IMR-90 (cell line): ENCODE results near the gene NBPF3. TPM values are rescaled to one million over a fixed set of nuclear protein-coding genes. Genes with fewer than 3 reads are reported as not detected.

ENCODE experiments used
- ATAC-seq: fragments of 200-7000 bp; cut with Tn5 transposase; 2 replicates; pipeline ENCODE4 v1.9.1; 2020; ENCODE audit warnings: low read depth, mild to moderate bottlenecking, moderate library complexity
- BruUV-seq: library from RNA; stranded (reverse); fragments of 400-500 nt; replicated peaks from 2 replicates; lab custom pipeline; 2021; lab: Mats Ljungman, UMichigan
- CTCF ChIA-PET: fragments of 300-600 bp; formaldehyde crosslinking; extraction: SDS; loops from one replicate; lab custom pipeline; 2021; ENCODE audit warnings: antibody characterized with exemption; lab: Yijun Ruan, JAX
- POLR2A ChIA-PET: fragments of 300-600 bp; sonication (Branson Sonifier 250); formaldehyde crosslinking; loops from one replicate; lab custom pipeline; 2022; ENCODE audit warnings: antibody characterized with exemption; ENCODE audit not compliant: unreplicated experiment; lab: Charles Lee
- DNase-seq: peaks from one replicate; pipeline ENCODE4 v3.0.0; 2013
- H2AFZ ChIP-seq: replicated peaks from 2 replicates; pipeline ENCODE3; 2013; ENCODE audit warnings: low read length, mild to moderate bottlenecking; ENCODE audit not compliant: poor library complexity
- H2AK5ac ChIP-seq: 2 replicates; pipeline ENCODE4 v1.6.1; 2013; ENCODE audit warnings: low read depth, low read length, inconsistent platforms
- H2AK9ac ChIP-seq: replicated peaks from 2 replicates; pipeline ENCODE3; 2013; ENCODE audit warnings: mild to moderate bottlenecking, low read depth, low read length, moderate library complexity; ENCODE audit not compliant: poor library complexity
- H2BK120ac ChIP-seq: 2 replicates; pipeline ENCODE4 v1.6.1; 2013; ENCODE audit warnings: low read depth, low read length, inconsistent platforms
- H2BK15ac ChIP-seq: 3 replicates; pipeline ENCODE4 v1.6.1; 2013; ENCODE audit warnings: low read depth, low read length, inconsistent platforms
- H2BK20ac ChIP-seq: 2 replicates; pipeline ENCODE4 v1.6.1; 2013; ENCODE audit warnings: low read depth, mild to moderate bottlenecking, inconsistent platforms, low read length, moderate library complexity
- H2BK5ac ChIP-seq: 2 replicates; pipeline ENCODE4 v1.6.1; 2013; ENCODE audit warnings: mild to moderate bottlenecking, low read depth, low read length, inconsistent platforms; ENCODE audit not compliant: poor library complexity, severe bottlenecking
- H3K14ac ChIP-seq: replicated peaks from 2 replicates; pipeline ENCODE4 v1.6.1; 2013; ENCODE audit warnings: low read depth, low read length, inconsistent platforms
- H3K18ac ChIP-seq: 2 replicates; pipeline ENCODE4 v1.6.1; 2013; ENCODE audit warnings: low read depth, low read length, control low read depth
- H3K23ac ChIP-seq: 2 replicates; pipeline ENCODE4 v1.6.1; 2013; ENCODE audit warnings: low read depth, low read length, inconsistent platforms
- H3K27ac ChIP-seq: 2 replicates; pipeline ENCODE4 v1.5.1; 2013; ENCODE audit warnings: mild to moderate bottlenecking, control low read depth, low read length; ENCODE audit not compliant: insufficient read depth
- H3K27me3 ChIP-seq: 2 replicates; pipeline ENCODE4 v1.6.1; 2013; ENCODE audit warnings: low read length; ENCODE audit not compliant: control insufficient read depth, insufficient read depth
- H3K36me3 ChIP-seq: 2 replicates; pipeline ENCODE4 v1.6.1; 2013; ENCODE audit warnings: low read length, mixed read lengths; ENCODE audit not compliant: control insufficient read depth, insufficient read depth
- H3K4ac ChIP-seq: 2 replicates; pipeline ENCODE4 v1.6.1; 2013; ENCODE audit warnings: low read depth, low read length, inconsistent platforms
- H3K4me1 ChIP-seq: 2 replicates; pipeline ENCODE4 v1.6.1; 2013; ENCODE audit warnings: low read length, mixed read lengths; ENCODE audit not compliant: control insufficient read depth, insufficient read depth
- H3K4me2 ChIP-seq: 2 replicates; pipeline ENCODE4 v1.6.1; 2013; ENCODE audit warnings: low read depth, mild to moderate bottlenecking, control low read depth, low read length, moderate library complexity
- H3K4me3 ChIP-seq: 2 replicates; pipeline ENCODE4 v1.5.1; 2013; ENCODE audit warnings: low read depth, mild to moderate bottlenecking, control low read depth, low read length, moderate library complexity; ENCODE audit not compliant: insufficient read depth
- H3K56ac ChIP-seq: 2 replicates; pipeline ENCODE4 v1.6.1; 2013; ENCODE audit warnings: low read length, inconsistent platforms; ENCODE audit not compliant: insufficient read depth; ENCODE audit errors: extremely low read depth
- H3K79me1 ChIP-seq, 2 experiments: 2 replicates each; pipeline ENCODE4 v1.6.1; 2013; ENCODE audit warnings: low read length in 2 of 2, inconsistent platforms in 1 of 2, low read depth in 1 of 2
- H3K9ac ChIP-seq: 2 replicates; pipeline ENCODE4 v1.6.1; 2013; ENCODE audit warnings: low read depth, low read length, control low read depth
- H3K9me1 ChIP-seq: 2 replicates; pipeline ENCODE4 v1.6.1; 2013; ENCODE audit warnings: low read length, inconsistent platforms; ENCODE audit not compliant: insufficient read depth
- H3K9me3 ChIP-seq: 2 replicates; pipeline ENCODE4 v1.6.1; 2013; ENCODE audit warnings: low read length; ENCODE audit not compliant: control insufficient read depth, insufficient read depth
- H4K20me1 ChIP-seq: 2 replicates; pipeline ENCODE4 v1.6.1; 2013; ENCODE audit warnings: low read length, inconsistent platforms; ENCODE audit not compliant: insufficient read depth
- H4K5ac ChIP-seq: 2 replicates; pipeline ENCODE4 v1.6.1; 2013; ENCODE audit warnings: mild to moderate bottlenecking, low read depth, low read length, control low read depth
- H4K8ac ChIP-seq, 2 experiments: 2 replicates each; pipeline ENCODE4 v1.6.1; 2013; ENCODE audit warnings: low read depth in 2 of 2, low read length in 2 of 2, control low read depth in 1 of 2, inconsistent platforms in 1 of 2
- H4K91ac ChIP-seq: 2 replicates; pipeline ENCODE4 v1.6.1; 2013; ENCODE audit warnings: low read depth, low read length, inconsistent platforms; ENCODE audit not compliant: insufficient read depth
- BHLHE40 ChIP-seq: fragments of 150-350 bp; IDR thresholded peaks from 2 replicates; pipeline ENCODE4 v1.6.1; 2016; ENCODE audit warnings: mild to moderate bottlenecking, low read depth, low read length
- FOS ChIP-seq: fragments of 150-350 bp; IDR thresholded peaks from 2 replicates; pipeline ENCODE4 v1.6.1; 2016; ENCODE audit warnings: low read depth, low read length
- MAFK ChIP-seq: IDR thresholded peaks from 2 replicates; pipeline ENCODE4 v1.6.1; 2012; ENCODE audit warnings: low read depth, low read length, improper control_type of control experiment
- MXI1 ChIP-seq: IDR thresholded peaks from 2 replicates; pipeline ENCODE4 v1.6.1; 2012; ENCODE audit warnings: low read depth, mild to moderate bottlenecking, low read length, moderate library complexity, borderline replicate concordance
- WGBS, 2 experiments: methylation state at CpG; one replicate each; pipeline versions ENCODE4 v1.1.5 to v1.1.7; 2013; ENCODE audit warnings: missing lambda C conversion rate in 2 of 2; ENCODE audit not compliant: insufficient read length in 1 of 2; ENCODE audit errors: extremely low coverage in 2 of 2; 5-methylcytosine and 5-hydroxymethylcytosine counted together
- dilution Hi-C: fragments of 300-500 bp; cut with HindIII; formaldehyde crosslinking; loops from one replicate; pipeline ENCODE4 v1.14.3; 2018; ENCODE audit warnings: low sequenced_read_pairs; ENCODE audit not compliant: unreplicated experiment
- in situ Hi-C: fragments of 300-500 bp; cut with MboI; formaldehyde crosslinking; loops from 3 replicates; pipeline ENCODE4 v1.14.3; 2019; ENCODE audit warnings: low sequenced_read_pairs, inconsistent platforms, mixed read lengths
- intact Hi-C: fragments of 100-400 bp; cut with micrococcal nuclease; formaldehyde crosslinking; loops from 2 replicates; pipeline ENCODE4 v1.10.0; 2022
- polyA plus RNA-seq, 3 experiments: library from polyadenylated mRNA; depleted of rRNA; stranded (reverse); fragments of >200 nt; gene quantifications; 2 replicates each; pipeline ENCODE4 v1.2.3, GENCODE V29; 2012; ENCODE audit warnings: low replicate concordance in 1 of 3
- total RNA-seq: library from RNA; depleted of rRNA; stranded (reverse); fragments of >200 nt; gene quantifications from 2 replicates; pipeline ENCODE4 v1.2.3, GENCODE V29; 2012
- TF ChIP-seq, protein P1 (sequence below): conservative IDR thresholded peaks from 2 replicates; pipeline ENCODE4 v1.5.1; 2012; ENCODE audit warnings: mild to moderate bottlenecking, low read depth, low read length, improper control_type of control experiment

The NBPF3 gene
- total and polyA plus RNA-seq, 2 of the 4 experiments (the other 2 are of a cell fraction), result 8.7 to 18.8 TPM

DNA sequence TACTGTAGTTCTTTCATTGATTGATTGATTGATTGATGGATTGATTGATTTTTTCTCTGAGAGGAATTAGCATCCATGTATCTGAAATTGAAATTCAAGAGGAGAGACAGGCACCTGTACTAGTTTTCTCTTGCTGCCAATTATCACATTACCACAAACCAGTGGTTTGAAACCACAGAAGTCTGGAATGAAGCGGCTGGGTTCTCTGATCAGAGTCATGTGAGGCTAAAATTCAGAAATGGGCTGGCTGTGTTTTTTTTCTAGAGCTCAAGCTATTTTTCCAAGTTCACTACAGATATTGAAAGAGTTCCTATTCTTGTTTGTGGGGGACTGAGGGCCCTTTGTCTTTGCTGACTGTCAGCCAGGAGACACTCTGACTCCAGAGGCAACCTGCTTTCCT is 10.0 kb downstream of the NBPF3 start:
- Histone ChIP-seq H2AFZ (no peak overlapping the region), H3K4me1 (peaks cover 37% of the 10 kb centered on the region), H4K91ac (peak overlapping the region; percentile 97), H2BK120ac (peak overlapping the region; percentile 100), H3K36me3 (peaks cover 22% of the 10 kb centered on the region), H2BK20ac (peak overlapping the region; percentile 100), H3K14ac (peak overlapping the region; percentile 93), H2AK5ac (peak overlapping the region; percentile 99), H3K27me3 (no peaks in the 10 kb centered on the region), H4K5ac (peak overlapping the region; percentile 99), H3K27ac (peak overlapping the region; percentile 96; the same call in 1 of the 2 replicates), H3K4ac (peak overlapping the region; percentile 99), H3K56ac (peak overlapping the region; percentile 91; the same call in 1 of the 2 replicates), H3K9ac (no peak overlapping the region), H2BK5ac (peak overlapping the region; percentile 96), H3K9me3 (no peaks in the 10 kb centered on the region), H3K23ac (peak overlapping the region; percentile 70), H4K20me1 (no peaks in the 10 kb centered on the region; the same call in 1 of the 2 replicates), H3K4me3 (no peak overlapping the region), H2AK9ac (peak overlapping the region; percentile 70), H3K18ac (peak overlapping the region; percentile 99), H4K8ac (peak overlapping the region; percentile 55 to 96; a peak in 3 of 4 replicates), H3K9me1 (peaks cover 39% of the 10 kb centered on the region), H3K4me2 (no peak overlapping the region), H3K79me1 (peaks cover 20 to 49% of the 10 kb centered on the region in 2 experiments; a peak in 3 of 4 replicates), H2BK15ac (peak overlapping the region; percentile 94)
- no peak for TF ChIP-seq MXI1
- no peak for TF ChIP-seq FOS
- TF ChIP-seq, protein P1, sequence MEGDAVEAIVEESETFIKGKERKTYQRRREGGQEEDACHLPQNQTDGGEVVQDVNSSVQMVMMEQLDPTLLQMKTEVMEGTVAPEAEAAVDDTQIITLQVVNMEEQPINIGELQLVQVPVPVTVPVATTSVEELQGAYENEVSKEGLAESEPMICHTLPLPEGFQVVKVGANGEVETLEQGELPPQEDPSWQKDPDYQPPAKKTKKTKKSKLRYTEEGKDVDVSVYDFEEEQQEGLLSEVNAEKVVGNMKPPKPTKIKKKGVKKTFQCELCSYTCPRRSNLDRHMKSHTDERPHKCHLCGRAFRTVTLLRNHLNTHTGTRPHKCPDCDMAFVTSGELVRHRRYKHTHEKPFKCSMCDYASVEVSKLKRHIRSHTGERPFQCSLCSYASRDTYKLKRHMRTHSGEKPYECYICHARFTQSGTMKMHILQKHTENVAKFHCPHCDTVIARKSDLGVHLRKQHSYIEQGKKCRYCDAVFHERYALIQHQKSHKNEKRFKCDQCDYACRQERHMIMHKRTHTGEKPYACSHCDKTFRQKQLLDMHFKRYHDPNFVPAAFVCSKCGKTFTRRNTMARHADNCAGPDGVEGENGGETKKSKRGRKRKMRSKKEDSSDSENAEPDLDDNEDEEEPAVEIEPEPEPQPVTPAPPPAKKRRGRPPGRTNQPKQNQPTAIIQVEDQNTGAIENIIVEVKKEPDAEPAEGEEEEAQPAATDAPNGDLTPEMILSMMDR, result no peak
- no peak for TF ChIP-seq MAFK
- TF ChIP-seq BHLHE40, result no peak
- ChIA-PET CTCF (interaction anchor here (1.0 kb wide), 1 partner anchor 41 kb away, joined by 3 read pairs; no protein-coding TSS in a partner anchor), POLR2A (no interaction called here)
- ATAC-seq (no peak), DNase-seq (peak; percentile 41)
- WGBS, 2 experiments, result no CpG with 5 or more reads among the region's 1 CpG
- intact Hi-C loops (no loop called here), in situ Hi-C loops (no loop called here), dilution Hi-C loops (no loop called here)
- BruUV-seq, result no TSS peak
